Measurements from ENCODE around the gene TMEM9.

The TMEM9 gene

GRCh38 chr1:201154389-201155165 lies at the start of gene TMEM9:
Gene TMEM9 (minus strand): TSS chr1:201154474. CDS start chr1:201153923, 551 bp downstream.
- DNase-seq (ENCODE audit: low read depth in 1 of 2, low spot score in 1 of 2): peak; percentile 97 to 99

- DNase-seq (ENCODE audit: low read depth in 1 of 2, low spot score in 1 of 2): no peak
Observed at GRCh38 chr1:201198598-201198997, 44.3 kb upstream of the TMEM9 start.

- no peak for DNase-seq (ENCODE audit: low read depth in 1 of 2, low spot score in 1 of 2)
Observed at GRCh38 chr1:201194046-201194445, 39.8 kb upstream of the TMEM9 start.

DNA sequence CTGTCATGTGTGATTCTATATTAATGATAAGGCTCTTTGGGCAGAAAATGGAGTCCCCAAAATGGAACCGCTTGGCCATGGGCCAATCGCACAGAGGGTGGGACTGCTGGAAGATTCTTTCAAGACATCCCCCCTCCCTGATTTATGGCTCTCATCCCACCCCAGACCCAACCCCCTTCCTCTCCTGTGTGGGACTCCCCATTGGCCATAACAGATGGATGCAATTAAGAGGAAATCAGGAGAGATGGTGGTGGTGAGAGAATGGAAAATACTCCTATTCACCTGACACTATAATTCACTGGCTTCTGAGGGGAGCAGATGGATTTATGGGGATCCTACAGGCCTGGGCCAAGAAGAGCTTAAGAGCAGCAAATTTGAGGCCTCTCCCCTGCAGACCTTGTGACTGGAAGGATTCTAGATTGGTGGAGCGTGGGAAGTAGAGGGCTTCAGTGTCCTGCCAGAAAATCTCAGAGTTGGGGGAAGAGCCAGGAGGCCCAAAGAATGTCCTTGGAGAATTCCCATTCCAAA lies 38.1 kb upstream of the TMEM9 start:
- DNase-seq (ENCODE audit: low read depth in 1 of 2, low spot score in 1 of 2): no peak

DNA sequence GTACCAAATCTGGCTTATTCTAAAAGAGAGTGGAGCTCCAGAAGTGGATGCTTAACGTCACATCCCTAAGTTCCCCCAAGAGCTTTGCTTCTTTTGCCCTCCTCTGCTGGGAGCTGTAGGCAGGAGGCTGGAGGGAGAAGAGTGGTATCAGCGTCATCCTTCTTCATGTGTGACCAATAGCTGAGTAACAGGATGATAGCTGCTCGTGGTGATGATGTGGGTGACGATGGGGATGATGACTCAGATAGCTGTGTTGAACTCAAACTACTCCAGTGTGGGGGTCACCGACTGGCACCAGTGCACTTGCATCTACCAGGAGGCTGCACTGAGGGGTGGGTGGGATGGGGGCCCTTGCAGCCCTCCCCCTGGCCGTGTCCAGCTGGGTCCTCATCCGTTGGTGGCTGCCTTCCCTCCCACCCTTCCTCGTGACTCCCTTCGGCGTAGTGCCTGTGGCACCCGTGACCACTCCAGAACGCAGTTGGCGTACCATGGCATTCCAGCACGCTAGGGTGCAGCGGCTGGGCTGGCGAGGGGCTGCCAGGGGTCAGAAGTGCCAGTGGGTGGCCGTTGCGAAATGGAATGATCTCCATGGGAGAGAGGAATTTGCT lies 37.5 kb upstream of the TMEM9 start:
- no peak for DNase-seq (ENCODE audit: low read depth in 1 of 2, low spot score in 1 of 2)

DNA sequence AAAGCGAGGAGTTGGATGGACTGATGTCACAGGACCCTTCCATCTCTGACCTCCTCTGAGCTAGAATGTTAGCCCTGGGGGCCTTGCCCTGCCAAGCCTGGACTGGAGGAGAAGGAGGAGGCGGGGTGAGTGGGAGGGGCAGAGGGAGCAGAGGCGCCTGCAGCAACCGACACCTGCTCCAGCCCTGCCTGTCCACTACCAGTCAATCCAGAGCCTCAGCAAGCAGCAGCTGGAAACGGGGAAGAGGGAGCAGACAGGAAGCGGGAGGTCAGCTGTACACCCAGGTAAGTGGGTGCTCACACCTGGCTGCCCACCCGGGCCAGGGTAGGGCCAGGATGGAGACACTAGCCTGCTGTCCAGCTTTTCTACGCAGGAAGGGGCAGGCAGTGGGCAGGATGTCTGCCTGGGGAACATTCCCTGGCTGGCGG lies 36.4 kb upstream of the TMEM9 start, which contains the start of gene IGFN1:
Gene IGFN1, plus strand, starts transcription at position 201 of the 428 bp plus-strand sequence. CDS start 2,470 bp downstream, outside the sequence.
- DNase-seq (ENCODE audit: low read depth in 1 of 2, low spot score in 1 of 2): no peak

- DNase-seq (ENCODE audit: low read depth in 1 of 2, low spot score in 1 of 2): no peak
Observed at GRCh38 chr1:201190005-201190404, 35.7 kb upstream of the TMEM9 start.

GRCh38 chr1:201189085-201189484 lies 34.8 kb upstream of the TMEM9 start:
- no peak for DNase-seq (ENCODE audit: low read depth in 1 of 2, low spot score in 1 of 2)

DNA sequence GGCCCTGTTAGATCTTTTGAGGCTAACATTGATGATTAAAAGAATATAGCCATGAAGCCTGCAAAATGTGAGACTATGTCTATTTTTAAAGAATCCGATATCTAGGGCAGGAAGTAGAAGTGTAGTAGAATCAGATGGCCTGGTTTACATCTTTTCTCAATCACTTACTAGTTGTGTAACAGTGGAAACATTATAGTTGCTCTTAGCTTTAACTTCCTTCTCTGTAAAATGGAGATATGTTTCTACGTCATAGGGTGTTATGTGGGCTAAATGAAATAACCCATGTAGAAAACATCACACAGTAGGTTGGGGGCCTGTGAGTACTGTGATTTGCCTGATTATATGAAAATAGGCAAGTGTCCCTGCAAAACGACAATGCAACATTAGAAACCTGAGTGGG lies 31.9 kb upstream of the TMEM9 start:
- DNase-seq (ENCODE audit: low read depth in 1 of 2, low spot score in 1 of 2): no peak

- DNase-seq (ENCODE audit: low read depth in 1 of 2, low spot score in 1 of 2): no peak
Observed at GRCh38 chr1:201185527-201186128, 31.4 kb upstream of the TMEM9 start.

GRCh38 chr1:201185123-201185453 lies 30.8 kb upstream of the TMEM9 start:
- DNase-seq (ENCODE audit: low read depth in 1 of 2, low spot score in 1 of 2): no peak

GRCh38 chr1:201184307-201185122 lies 30.2 kb upstream of the TMEM9 start:
- DNase-seq (ENCODE audit: low read depth in 1 of 2, low spot score in 1 of 2): no peak

- no peak for DNase-seq (ENCODE audit: low read depth in 1 of 2, low spot score in 1 of 2)
Observed at GRCh38 chr1:201183753-201184152, 29.5 kb upstream of the TMEM9 start.

DNA sequence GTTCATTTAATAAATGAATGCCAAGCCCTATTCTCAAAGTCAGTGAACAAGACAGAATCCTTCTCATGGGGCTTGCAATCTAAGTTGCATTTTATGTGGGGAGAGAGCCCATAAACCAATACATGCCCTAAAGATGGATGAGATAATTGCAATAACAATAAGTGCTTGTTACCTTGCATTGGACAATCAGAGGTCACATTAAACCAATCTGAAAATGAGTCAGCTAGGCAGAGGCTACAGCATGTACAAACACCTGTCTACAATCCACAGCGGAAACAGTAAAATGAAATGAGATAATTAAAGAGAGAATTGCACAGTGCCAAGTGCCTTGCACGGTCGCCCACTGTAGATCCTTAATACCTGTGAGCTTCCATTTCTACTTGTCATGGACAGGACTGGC lies 28.9 kb upstream of the TMEM9 start:
- no peak for DNase-seq (ENCODE audit: low read depth in 1 of 2, low spot score in 1 of 2)

GRCh38 chr1:201181726-201182125 lies 27.5 kb upstream of the TMEM9 start:
- DNase-seq (ENCODE audit: low read depth in 1 of 2, low spot score in 1 of 2): no peak

GRCh38 chr1:201181323-201181722 lies 27.0 kb upstream of the TMEM9 start:
- DNase-seq (ENCODE audit: low read depth in 1 of 2, low spot score in 1 of 2): no peak

DNA sequence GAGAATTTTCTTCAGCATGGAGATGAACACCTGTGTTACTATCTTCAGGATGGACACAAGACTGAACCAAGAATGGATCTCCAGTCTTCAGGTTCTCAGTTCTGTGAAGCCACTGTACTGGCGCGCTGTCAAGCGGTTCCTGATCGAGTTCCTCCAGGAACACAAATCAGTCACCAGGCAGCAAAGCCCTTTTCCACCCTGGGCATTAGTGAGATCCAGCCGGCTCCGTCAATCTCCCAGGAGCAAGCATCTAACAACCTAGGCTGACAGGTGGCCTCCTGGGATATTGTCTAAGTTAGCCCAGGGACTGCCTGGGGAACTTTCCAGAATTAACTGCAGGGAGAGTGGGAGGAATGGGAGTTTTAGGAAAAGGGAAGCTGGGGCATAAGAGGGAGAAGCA lies 26.6 kb upstream of the TMEM9 start:
- no peak for DNase-seq (ENCODE audit: low read depth in 1 of 2, low spot score in 1 of 2)

DNA sequence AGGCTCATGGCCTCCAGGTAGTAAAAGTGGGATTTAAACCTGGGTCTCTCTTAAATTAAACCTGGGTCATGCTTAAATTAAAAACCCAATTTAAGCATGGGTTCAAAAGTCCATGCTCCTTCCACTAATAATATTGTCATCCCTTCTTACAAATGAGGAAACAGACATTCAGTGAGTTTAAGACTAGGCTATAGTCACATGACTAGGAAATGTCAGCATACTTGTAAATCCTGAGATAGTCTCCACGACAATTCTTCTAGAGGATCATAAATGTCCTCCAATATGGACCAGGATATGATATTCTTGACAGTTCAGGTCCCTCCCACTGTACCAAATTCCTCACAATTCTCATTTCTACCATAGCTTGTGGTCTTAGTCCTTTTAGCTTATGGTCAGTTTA lies 25.9 kb upstream of the TMEM9 start:
- no peak for DNase-seq (ENCODE audit: low read depth in 1 of 2, low spot score in 1 of 2)

DNA sequence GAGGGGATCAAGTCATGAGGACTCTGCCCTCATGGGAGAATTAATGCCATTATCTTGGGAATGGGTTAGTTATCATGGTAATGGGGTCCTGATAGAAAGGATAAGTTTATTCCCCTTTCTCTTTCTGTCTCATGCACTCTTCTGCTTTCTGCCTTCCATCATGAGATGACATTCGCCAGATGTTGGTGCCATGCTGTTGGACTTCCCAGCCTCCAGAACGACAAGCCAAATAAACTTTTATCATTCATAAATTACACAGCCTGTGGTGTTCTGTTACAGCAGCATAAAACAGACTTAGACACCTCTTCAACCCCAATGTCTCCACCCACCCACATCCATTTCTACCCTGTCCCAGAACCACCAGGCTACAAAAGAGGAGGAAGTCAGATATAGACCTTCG lies 24.4 kb upstream of the TMEM9 start:
- no peak for DNase-seq (ENCODE audit: low read depth in 1 of 2, low spot score in 1 of 2)

GRCh38 chr1:201176940-201177339 lies 22.7 kb upstream of the TMEM9 start:
- no peak for DNase-seq (ENCODE audit: low read depth in 1 of 2, low spot score in 1 of 2)

DNA sequence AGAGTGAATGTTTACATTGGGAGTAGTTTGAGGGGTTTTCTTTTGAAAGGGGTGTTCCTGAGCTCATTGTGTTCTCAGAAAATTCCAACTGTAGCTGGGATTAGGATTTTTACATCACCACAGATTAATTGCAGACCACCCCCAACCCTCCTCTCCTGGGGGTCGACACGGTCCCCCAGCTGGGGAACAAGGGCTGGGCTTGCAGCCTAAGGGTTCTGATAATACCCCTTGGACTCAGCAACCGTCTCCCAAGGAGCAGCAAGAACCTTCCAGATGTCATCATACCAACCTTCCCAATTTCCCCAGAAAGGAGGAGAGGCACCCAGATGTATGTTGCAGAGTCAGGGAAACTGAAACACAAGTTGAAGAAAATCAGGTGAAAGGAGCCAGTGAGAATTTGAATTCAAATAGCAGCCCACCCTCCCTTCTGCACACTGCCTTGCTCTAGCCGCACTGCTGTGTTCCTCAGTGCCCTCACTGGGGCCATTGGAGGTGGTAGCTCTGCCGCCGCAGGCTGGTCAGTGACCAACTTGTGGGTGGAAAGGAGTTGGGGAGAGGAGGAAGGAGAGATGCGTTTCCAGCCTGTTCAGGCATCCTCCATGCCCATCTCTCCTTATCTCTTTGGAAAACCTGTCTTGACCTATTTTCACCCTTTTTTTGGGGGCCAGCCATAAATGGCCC lies 21.7 kb upstream of the TMEM9 start:
- DNase-seq (ENCODE audit: low read depth in 1 of 2, low spot score in 1 of 2): no peak

Measured in activated T-helper 1 cell treated with anti-CD3 and anti-CD28 coated beads, Interleukin-2, amount 50 U/mL, for 16 hours (primary cell).